HG03571 (cell line): ENCODE results near the gene LCE4A.
"Not testable (repeated sequence)": the region's sequence is repeated elsewhere in the genome, so short reads cannot be mapped to it uniquely, and the experiment has no call there.

Experiments used
- ATAC-seq: cut with Tn5 transposase; IDR thresholded peaks from one replicate; pipeline ENCODE4 v1.9.1; 2021; ENCODE audit not compliant: unreplicated experiment

Gene LCE4A, protein sequence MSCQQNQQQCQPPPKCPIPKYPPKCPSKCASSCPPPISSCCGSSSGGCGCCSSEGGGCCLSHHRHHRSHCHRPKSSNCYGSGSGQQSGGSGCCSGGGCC

DNA sequence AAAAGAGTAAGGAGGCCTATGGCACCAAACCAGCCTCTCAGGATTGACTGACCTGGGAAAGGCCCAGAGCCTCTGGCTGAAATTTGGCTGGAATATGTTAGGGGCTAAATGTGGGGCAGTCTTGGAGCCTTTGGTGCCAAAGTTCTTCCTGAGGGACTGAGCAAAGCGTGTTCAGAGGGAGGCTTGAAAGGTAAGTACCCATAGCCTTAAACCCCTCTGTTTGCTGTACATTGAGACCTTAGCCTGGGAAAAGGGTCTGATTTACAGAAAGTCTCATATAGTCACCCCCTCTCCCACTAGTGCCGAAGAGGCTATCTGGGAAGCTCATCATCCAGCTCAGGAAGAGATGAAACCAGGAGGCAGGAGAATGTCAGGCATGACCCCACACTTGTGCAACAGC lies at the start of gene LCE4A:
Gene LCE4A, plus strand, starts transcription at position 301 of the 400 bp plus-strand sequence. CDS start 916 bp downstream, outside the sequence.
- ATAC-seq: no peak

DNA sequence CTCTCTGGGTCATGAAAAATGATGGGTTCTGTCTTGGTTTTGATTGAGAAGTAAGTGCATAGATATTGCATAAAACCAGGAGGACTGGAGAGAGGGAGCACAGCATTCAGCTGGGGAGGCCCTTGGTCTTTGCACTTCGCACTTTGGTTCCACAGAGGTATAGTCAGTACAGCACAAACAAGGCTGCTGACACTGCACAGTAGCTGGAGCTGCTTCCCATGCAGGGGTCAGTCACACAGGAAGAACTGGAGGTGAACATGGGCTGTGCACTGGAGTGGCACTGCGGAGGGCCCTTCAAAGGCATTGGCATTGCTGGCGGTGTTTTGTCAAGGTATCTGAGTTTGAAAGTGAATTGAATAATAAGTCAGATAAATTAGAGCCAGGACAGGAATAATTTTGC lies 49.3 kb upstream of the LCE4A start:
- ATAC-seq: no peak

DNA sequence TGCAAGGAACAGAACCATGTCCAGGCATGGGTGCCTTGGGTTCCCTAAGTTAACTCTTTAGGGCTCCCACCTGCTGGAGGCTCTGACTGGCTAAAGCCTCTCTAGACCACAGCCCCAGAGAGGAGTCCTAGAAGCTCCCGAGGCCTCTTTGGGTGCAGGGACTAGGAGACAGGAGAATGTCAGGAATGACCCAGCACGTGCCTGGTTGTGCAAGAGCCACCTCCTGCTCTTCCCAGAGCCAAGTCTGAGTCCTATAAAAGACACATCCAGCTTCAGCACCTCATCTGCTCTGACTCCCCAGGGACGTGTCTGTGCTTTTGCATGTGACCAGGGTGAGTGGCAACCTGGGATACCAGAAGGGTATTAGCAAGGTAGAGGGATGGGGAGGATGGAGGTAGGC lies 44.9 kb upstream of the LCE4A start, which contains the start of gene LCE2D:
Gene LCE2D, plus strand, starts transcription at position 283 of the 400 bp plus-strand sequence. CDS start 726 bp downstream, outside the sequence.
- no peak for ATAC-seq

DNA sequence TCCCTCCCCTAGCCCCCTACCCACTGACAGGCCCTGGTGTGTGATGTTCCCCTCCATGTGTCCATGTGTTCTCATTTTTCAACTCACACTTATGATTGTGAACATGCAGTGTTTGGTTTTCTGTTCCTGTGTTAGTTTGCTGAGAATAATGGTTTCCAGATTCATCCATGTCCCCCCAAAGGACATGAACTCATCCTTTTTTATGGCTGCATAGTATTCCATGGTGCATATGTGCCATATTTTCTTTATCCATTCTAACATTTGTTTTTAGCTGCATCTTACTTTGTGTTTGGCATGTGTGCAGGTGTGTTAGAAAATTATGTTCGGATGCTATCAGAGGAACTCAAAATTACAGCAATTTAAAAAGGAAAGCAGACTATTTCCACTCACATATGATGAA lies 41.8 kb upstream of the LCE4A start:
- not testable (repeated sequence) for ATAC-seq

DNA sequence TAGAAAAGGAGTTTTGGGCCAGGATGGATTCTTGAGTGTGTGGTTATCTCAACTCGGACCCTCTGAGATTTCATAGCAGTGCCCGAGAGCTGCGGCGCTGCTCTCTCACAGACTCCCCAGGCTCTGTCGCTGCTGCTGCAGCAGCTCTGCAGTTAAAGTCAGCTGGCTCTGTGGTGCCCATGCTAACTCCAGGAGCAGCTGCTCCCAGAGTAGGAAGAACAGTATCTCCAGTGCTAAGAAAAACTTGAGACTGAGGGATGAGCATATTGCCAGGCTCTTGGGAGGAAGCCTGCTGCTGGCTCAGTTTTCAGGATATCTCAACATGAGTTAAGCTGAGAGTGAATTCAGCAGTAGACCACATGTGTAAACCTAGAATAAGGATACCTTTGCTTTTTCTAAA lies 40.3 kb upstream of the LCE4A start:
- no peak for ATAC-seq

DNA sequence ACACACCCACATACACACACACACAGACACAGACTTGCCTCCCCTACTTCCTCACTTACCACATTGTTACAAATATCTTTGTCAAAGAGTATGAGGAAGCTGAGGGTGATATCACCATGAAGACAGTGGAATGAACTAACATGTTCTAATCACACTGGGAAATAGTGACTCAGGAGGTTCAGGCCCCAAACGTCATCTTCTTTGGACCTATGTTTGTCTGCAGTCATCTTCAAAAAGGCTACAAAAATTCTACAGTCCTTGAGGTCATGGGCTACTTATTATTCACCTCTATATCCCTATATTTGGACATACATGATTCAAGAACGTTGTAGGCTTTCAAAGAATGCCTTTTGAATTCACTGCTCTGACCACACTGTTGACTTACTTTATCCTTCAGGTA lies 34.9 kb upstream of the LCE4A start:
- no peak for ATAC-seq

DNA sequence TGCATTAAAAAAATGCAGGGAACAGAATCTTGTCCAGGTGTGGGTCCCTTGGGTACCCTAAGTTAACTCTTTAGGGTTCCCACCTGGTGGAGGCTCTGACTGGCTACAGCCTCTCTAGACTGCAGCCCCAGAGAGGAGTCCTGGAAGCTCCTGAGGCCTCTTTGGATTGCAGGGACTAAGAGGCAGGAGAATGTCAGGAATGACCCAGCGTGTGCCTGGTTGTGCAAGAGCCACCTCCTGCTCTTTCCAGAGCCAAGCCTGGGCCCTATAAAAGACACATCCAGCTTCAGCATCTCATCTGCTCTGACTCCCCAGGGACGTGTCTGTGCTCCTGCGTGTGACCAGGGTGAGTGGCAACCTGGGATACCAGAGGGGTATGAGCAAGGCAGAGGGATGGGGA lies 33.0 kb upstream of the LCE4A start, which contains the start of gene LCE2C:
Gene LCE2C, plus strand, starts transcription at position 297 of the 400 bp plus-strand sequence. CDS start 737 bp downstream, outside the sequence.
- not testable (repeated sequence) for ATAC-seq

DNA sequence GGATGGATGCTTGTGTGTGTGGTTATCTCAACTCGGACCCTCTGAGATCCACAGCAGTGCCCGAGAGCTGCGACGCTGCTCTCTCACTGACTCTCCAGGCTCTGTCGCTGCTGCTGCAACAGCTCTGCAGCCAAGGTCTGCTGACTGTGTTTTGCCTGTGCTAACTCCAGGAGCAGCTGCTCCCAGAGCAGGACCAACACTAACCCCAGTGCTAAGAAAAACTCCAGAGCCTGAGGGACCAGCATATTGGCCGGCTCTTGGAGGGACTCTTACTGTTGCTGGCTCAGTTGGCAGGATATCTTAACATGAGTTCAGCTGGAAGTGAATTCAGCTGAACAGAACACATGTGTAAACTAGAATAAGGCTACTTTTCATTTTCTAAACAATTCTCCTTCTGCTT lies 28.5 kb upstream of the LCE4A start:
- ATAC-seq: no peak

DNA sequence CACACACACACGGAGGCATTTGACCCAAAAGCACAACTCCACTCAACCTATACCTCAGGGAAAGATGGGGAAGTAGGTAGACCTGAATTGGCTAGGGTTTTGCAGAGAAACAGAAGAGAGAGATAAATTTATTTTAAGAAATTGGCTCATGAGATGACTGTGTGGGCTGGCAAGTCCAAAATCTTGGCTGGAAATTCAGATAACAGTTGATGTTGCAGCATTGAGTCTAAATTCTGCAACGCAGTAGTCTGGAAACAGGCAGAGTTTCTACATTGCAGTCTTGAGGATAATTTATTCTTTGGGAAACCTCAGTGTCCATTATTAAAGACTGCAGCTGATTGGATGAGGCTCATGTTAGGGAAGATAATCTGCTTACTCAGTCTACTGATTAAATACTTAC lies 26.3 kb upstream of the LCE4A start:
- no peak for ATAC-seq

DNA sequence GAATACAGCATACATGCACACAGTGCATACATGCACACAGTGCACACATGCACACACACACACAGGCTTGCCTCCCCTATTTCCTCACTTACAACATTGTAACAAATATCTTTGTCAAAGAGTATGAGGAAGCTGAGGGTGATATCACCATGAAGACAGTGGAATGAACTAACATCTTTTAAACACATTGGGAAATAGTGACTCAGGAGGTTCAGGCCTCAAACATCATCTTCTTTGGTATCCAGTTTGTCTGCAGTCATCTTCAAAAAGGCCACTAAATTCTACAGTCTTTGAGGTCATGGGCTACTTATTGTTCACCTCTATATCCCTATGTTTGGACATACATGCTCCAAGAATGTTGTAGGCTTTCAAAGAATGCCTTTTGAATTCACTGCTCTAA lies 24.1 kb upstream of the LCE4A start:
- no peak for ATAC-seq

DNA sequence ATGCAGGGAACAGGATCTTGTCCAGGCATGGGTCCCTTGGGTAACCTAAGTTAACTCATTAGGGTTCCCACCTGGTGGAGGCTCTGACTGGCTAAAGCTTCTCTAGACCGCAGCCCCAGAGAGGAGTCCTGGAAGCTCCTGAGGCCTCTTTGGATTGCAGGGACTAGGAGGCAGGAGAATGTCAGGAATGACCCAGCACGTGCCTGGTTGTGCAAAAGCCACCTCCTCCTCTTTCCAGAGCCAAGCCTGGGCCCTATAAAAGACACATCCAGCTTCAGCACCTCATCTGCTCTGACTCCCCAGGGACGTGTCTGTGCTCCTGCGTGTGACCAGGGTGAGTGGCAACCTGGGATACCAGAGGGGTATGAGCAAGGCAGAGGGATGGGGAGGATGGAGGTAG lies 22.1 kb upstream of the LCE4A start, which contains the start of gene LCE2B:
Gene LCE2B, plus strand, starts transcription at position 301 of the 400 bp plus-strand sequence. CDS start 721 bp downstream, outside the sequence.
- not testable (repeated sequence) for ATAC-seq

DNA sequence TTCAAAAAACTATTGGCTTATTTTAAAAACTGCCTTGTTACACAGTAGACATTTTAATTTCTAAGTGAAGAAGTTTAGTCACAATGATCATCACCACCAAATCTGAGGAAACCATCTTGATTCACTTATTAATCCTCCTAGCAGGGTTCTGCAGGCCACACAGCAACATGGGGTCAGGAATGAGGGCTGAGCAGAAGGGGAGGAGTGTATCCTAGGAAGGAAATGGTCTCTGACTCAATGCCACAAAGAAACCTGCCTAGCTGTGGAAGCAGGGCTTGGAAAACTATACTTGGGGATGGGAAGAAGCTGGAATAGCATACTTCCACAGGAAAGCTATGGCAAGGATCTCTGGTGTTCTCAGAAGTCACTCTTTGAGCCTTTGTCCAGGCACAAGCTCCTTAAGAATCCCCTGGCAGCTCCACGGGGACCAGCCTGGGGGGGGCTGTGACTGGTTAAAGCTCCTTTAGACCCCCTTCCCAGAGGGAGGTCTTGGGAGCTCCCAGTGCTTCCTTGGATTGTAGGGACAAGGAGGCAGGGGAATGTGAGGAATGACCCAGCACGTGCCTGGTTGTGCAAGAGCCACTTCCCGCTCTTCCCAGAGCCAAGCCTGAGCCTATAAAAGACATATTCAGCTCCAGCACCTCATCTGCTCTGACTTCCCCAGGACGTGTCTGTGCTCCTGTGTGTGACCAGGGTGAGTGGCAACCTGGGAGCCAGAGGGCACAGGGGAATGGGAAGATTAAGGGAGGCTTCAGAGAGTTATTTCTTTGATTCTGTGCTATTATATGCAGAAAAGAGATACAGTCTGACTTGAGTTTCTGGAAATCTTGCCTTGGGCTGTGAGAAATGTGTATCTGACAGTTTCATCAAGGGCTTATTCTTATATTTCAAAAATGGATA lies 10.0 kb upstream of the LCE4A start, which contains the start of gene LCE2A:
Gene LCE2A, plus strand, starts transcription at position 645 of the 900 bp plus-strand sequence. CDS start 557 bp downstream, outside the sequence.
- ATAC-seq: no peak

DNA sequence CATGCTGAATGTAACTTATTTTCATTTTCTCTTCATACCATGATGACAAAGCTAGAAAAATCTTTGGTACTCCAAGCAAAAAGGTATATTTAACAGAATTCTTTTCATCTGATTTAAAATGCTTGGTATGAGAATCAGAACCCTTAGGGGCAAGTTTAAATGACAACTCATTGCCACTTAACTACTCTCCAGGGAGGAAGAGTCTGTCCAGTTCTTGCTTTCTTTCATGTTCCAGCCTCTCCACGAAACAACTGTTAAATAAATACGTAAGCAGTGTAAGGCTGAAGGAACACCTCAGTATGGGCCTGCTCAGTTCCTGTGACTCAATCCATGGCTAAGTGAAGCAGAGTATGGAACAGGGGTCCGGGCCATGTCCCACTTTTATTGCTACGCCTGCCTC lies 8.2 kb upstream of the LCE4A start:
- no peak for ATAC-seq

DNA sequence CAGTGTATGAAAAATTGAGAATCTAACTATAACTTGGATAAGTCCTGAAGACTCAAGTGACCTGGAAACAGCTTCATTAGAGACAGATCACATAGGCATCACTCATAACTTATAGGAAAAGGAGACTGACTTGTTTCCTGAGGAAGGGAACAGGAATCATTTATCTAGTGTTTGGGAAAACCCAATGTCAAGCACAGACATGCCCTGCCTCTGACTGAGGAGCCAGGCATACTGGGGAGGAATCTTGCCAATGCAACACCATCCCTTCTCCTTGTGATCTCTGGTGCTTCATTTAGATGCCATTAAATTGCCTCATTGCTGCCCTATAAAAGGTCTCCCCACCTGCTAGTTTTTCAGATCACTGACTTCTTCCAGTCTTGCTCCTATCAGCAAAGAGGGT lies 10.3 kb downstream of the LCE4A start:
- ATAC-seq: no peak

DNA sequence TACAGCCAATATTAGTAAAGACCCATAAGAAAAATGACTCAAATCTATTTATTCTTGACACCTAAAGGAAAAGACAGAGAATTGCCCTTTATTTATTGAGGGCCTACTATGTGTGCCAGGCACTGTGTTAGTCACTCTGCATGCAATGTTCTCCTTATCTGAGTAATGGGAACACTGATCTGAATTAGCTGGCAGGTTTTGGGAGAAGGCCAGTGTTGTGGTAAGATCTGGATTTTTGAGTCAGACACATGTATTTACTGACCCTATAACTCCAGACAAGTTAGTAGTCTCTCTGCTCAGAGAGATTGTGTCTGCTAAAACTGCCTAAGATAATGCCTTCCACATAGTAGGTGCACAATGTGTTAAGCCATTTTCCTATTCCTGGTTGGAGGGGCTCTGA lies 17.3 kb downstream of the LCE4A start:
- ATAC-seq: no peak

DNA sequence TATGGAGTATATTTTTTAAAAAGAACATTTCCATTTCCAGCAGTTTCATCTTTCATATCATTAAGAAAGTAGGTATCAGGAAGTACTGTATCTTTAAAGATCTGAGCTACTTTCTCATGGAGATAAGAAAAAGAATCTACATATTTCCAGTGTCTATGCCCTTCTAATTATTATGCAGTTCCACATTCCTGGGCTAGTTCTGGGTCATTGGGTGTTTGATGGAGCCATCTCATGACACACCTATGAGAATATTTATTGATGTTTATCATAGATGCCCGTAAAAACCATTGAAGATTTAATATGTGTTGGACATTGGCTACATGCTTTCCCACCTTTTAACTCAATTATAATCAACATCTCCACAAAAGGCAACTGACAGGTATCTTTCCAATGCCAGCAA lies 21.0 kb downstream of the LCE4A start:
- no peak for ATAC-seq

DNA sequence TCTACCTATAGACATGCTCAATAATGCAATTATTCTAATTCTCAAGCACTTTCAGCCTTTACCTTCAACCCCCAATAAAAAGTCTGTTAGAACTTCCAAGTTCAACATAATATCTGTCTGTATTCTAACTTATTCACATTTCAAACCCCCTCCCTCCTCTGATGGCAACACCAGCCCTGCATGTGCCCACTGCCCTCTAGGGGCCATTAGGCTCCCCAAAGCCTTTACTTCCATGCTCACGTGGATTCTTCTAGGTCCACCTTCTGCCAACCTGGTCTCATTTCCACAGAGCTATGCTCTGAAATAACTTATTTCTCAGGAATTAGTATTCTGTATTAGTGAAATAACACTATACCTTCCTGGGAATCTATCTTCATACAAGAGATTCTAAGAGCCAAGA lies 27.7 kb downstream of the LCE4A start:
- ATAC-seq: no peak

DNA sequence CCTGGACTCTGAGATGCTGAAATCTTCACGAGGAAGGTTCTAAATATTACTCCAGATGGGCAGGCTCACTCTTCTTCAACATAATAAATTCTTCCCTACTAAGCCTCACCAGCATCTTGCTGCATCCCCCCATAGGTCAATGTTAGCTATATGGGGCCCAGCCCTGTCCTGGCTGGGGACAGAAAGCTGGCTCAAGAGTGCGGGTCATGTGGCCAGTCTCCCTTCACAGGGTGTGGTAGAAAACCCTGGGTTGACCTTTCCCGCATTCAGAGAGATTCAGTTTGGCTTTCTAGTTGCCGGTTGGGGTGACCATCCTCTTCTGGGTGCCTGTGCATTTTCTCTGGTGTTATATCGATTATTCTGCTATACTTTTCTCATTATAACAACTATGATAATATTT lies 30.0 kb downstream of the LCE4A start:
- no peak for ATAC-seq

DNA sequence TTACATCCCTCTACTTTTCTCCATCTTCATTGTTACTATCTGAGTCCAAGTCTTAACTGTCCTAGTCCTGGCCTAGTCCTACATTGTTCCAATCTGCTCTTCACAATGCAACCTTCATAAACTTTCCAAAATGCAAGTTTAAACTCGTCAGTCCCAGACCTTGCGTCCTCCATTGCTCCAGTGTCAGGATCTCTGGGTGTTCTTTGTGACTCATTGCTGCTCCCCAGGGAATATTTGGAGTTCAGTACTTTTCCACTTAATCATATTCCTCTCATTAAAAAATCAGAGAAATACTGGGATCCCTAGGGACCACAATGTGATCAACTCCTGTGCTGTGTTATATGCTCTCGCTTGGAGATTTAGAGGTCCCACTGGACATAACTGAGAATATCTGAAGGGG lies 31.9 kb downstream of the LCE4A start:
- ATAC-seq: no peak

DNA sequence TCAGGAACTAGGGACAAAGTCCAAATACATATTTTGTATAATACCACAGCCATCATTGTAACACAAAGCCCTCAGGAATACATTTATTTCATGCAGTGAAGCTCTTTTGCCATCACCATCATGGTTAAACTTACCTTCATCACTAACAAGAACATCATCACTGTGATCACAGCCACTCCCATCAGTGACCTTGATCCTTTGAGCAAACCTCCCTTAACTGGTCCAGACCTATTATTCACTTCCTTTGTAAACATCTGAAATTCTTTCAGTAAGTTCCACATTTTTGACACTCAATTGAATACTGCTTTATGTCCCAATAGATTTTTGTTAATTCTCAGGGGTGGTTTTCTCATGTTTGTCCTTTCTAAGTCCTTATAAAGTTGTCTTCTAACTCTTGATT lies 33.7 kb downstream of the LCE4A start:
- no peak for ATAC-seq

DNA sequence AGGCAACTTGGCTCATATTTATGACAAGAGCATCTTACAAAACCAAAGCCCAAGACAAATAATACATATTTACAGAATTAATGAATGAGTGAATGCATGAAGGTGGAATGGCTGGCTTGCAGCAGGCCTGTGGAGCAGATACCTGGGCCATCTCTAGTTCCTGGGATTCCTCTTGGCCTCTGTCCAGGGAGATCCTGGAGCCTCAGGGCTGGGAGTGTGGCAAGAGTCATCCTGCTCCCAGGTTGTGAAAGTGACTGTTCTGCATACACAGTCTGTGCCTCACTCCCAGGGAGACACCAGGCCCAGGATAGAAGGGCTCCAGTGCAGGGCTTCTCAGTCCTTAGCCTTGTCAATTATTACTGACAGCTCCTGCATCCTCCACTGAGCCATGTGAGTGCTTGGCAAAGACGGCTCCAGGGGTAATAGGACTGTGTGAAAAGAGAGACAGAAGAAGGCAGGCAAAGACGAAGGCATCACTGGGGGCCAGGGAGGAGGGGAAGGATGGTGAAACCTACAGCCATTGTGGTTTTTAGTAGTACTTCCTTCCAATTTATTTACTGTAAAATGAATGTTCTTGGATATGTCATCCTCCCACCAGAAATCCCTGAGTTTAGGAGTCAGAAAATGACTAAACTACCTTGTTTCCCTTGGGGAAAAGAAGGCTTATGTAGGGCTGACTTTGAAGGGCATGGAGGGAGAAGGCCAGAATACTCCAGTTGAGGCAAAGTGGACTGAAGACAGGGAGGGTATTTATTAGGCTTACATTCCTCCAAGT lies 35.6 kb downstream of the LCE4A start:
- no peak for ATAC-seq
